NCI-H2029 treated with DMSO at 0.1 percent for 48 hours (cell line): ENCODE data around the gene TRIP10.
A peak's percentile ranks its signal among the peaks of the same experiment; 100 is the strongest.
"Not testable (repeated sequence)": the region's sequence is repeated elsewhere in the genome, so short reads cannot be mapped to it uniquely, and the experiment has no call there.

Source experiments
- DNase-seq: peaks from one replicate; lab custom pipeline; 2025; lab: John Stamatoyannopoulos, UW

Gene TRIP10, protein sequence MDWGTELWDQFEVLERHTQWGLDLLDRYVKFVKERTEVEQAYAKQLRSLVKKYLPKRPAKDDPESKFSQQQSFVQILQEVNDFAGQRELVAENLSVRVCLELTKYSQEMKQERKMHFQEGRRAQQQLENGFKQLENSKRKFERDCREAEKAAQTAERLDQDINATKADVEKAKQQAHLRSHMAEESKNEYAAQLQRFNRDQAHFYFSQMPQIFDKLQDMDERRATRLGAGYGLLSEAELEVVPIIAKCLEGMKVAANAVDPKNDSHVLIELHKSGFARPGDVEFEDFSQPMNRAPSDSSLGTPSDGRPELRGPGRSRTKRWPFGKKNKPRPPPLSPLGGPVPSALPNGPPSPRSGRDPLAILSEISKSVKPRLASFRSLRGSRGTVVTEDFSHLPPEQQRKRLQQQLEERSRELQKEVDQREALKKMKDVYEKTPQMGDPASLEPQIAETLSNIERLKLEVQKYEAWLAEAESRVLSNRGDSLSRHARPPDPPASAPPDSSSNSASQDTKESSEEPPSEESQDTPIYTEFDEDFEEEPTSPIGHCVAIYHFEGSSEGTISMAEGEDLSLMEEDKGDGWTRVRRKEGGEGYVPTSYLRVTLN

GRCh38 chr19:6739390-6739882, at the start of gene TRIP10:
Gene TRIP10 (plus strand): TSS chr19:6739680. CDS start chr19:6739762, 82 bp downstream.
- peak; percentile 65 for DNase-seq

GRCh38 chr19:6690160-6690885, 49.2 kb upstream of the TRIP10 start:
- DNase-seq: no peak

DNA sequence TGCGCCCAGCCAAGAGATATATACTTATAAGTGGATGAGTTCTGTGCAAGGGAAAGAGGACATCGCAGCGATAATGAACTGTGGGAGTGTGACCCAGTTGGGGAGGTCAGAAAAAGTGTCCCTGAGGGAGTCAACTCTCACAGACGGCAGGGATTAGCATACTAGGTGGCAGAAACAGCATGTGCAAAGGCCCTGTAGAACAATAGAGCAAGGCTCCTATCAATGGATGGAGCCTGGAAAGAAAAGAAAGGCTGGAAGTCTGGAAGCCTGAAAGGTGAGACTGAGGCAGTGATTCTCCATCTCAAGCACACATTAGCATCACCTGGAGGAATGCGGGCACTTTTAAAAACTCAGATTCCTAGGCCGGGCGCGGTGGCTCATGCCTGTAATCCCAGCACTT, 48.1 kb upstream of the TRIP10 start:
- no peak for DNase-seq

DNA sequence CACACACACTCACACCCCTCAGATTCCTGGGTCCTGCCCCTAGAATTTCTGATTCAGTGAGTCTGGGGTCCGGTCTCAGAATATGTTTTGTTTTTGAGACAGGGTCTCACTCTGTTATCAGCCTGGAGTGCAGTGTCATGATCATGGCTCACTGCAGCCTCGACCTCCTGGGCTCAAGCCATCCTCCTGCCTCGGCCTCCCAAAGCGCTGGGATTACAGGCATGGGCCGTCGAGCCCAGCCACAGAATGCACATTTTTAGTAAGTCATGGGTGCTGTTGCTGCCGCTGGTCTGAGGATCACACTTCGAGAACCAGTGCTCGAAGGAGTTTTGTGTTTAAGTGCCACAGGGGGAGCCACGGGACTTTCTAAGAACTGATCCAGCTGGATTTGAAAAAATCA, 47.5 kb upstream of the TRIP10 start:
- DNase-seq: no peak

GRCh38 chr19:6693056-6693471, 46.4 kb upstream of the TRIP10 start:
- no peak for DNase-seq

- DNase-seq: no peak
Observed at GRCh38 chr19:6693681-6694080, 45.8 kb upstream of the TRIP10 start.

- DNase-seq: no peak
Observed at GRCh38 chr19:6694147-6694815, 45.2 kb upstream of the TRIP10 start.

GRCh38 chr19:6696239-6696820, 43.1 kb upstream of the TRIP10 start:
- DNase-seq: no peak

GRCh38 chr19:6697291-6697690, 42.2 kb upstream of the TRIP10 start:
- DNase-seq: no peak

DNA sequence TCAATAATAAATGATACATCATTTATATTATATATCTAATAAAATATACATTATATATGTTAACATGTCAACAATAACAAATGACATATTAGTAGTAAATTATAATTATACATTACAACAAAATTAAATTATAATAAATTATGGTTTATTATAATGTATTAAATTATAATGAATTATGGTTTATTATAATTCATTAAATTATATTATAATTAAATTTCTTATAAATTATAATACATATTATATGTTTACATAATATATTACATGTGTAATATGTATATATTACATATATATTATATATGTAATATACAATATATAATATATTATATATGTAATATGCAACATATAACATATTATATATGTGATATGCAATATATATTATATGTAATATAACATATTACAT, 39.5 kb upstream of the TRIP10 start:
- no peak for DNase-seq

DNA sequence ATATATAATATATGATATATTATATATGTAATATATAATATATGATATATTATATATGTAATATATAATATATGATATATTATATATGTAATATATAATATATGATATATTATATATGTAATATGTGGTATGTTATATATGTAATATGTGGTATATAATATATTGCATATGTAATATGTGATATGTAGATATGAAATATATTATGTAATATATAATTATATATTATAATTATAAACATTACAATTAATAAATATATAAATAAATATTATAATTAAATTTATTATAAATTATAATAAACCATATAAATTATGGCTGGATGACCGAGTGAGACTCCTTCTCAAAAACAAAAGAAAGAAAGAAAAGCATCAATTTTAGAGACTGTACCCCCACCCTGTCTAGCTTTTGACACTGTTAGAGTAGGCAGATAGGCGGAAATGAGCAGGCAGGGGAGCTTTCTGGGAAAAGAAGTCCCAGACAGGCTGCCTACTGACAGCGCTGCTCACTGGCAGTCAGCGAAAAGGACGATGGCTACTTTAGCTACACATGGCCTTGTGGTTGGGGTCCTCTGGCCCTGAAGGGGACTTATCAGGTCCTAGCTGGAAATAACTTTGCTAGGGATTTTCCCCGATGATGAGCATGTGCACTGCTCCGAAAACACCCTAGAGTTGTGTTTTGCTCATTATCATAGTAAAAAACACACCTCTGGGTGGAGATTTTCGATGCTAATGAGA, 38.7 kb upstream of the TRIP10 start:
- DNase-seq: no peak

DNA sequence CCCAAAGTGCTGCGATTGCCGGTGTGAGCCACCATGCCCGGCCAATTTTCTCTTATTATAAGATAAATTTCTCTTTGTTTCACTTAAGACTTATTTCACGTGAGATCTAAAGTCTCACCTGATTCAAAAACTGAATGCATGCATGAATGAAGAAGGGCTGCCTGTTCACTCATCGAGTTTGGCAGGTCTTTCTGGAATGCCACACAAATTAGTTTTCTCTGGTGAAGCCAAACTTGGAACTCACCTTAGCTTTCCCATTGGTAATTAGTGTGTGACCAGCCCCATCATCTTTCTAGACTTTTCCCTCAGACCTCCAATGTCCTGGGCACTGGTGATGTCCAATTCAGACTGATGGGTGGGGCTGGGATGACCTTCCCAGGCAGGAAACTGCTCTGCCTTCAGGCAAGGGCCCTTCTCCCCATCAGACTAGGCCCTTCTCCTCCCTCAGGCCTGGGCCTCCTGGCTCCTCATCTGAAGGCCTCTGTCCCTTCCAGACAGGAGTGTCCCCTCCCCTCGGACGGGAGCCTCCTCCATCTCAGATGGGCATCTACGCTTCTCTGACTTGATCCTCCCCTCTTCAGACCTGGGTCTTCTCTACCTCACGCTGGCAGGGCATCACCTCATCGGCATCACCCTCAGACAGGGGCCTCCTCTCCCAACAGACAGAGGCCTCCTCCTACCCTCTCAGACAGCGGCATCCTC, 33.4 kb upstream of the TRIP10 start:
- no peak for DNase-seq

GRCh38 chr19:6706633-6706958, 32.9 kb upstream of the TRIP10 start:
- DNase-seq: no peak

GRCh38 chr19:6707011-6707657, 32.3 kb upstream of the TRIP10 start:
- no peak for DNase-seq

DNA sequence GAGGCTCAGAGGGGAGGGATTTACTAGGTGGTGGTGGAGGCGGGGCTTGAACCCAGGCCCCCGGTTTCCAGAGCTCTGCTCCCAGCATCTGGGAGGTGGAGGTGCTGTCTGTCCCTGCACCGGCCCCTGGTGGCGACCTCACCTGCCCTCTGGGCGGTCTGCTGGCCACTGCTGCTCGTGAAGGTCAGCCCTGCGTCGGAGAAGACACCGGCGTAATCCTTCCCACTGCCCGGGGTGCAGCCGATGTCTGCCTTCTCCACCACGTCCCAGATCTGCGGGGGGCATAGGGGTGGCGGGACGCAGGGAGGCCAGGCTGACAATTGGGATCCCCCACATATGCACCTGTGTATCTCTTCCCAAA, 31.8 kb upstream of the TRIP10 start:
- no peak for DNase-seq

DNA sequence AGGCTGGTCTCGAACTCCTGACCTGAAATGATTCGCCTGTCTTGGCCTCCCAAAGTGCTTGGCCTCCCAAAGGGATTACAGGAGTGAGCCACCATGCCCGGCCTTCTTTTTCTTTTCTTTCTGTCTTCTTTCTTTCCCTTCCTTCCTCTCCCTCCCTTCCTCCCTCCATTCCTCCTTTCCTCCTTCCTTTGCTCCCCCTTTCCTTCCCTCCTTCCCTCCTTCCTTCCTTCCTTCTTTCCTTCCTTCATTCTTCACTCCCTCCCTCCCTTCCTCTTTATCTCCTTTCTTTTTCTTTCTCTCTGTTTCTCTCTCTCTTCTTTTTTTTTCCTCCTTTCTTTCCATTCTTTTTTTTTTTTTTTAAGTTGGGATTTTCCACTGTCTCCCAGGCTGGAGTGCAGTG, 31.1 kb upstream of the TRIP10 start:
- no peak for DNase-seq

- not testable (repeated sequence) for DNase-seq
Observed at GRCh38 chr19:6708913-6709312, 30.6 kb upstream of the TRIP10 start.

DNA sequence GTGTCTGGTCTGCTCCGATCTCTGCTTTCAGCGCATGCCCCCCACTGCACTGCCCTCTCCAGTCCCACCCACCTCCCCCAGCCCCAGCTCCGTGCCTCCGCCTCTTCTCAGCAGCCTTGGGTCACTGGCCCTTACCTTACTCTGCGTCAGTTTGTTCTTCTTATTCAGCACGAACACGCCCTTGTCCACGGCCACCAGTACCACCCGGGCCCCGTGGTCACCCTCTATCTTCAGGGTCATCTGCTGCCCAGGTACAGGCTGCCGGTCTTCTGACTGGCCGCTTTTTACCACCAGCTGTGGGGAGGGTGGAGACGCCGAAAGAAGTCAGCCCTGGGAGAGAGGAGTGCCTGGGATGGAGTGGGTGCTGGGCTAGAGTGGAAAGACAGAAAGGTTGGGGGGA, 29.9 kb upstream of the TRIP10 start:
- DNase-seq: no peak

- no peak for DNase-seq
Observed at GRCh38 chr19:6710273-6711077, 29.0 kb upstream of the TRIP10 start.

DNA sequence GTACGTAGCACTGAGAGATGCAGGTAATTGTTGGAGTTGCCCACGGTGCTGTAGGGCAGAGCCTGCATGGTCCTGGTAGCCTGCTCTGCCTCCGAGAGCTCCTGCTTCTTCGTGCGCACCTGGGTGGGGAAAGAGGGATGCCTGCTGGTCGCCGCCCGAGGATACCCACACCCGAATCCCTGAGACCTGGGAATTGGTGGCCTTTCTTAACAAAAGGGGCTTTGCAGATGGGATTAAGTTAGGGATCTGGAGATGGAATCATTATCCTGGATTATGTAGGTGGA, 28.5 kb upstream of the TRIP10 start:
- DNase-seq: no peak
